Measurements from ENCODE around the gene SMOC2. TPM values are rescaled to one million over a fixed set of nuclear protein-coding genes. Genes with fewer than 3 reads are reported as not detected.

Gene SMOC2
- total and polyA plus RNA-seq, 2 experiments from 2014 or later = 51.0 to 88.7 TPM

GRCh38 chr6:168671028-168671862, 230.3 kb downstream of the SMOC2 start:
- Histone ChIP-seq H3K36me3 (replicated peaks; ENCODE audit: insufficient read depth, low read depth) (no peaks in the 10 kb centered on the region), H3K4me3 (no peak overlapping the region), H4K20me1 (ENCODE audit: insufficient read depth, poor library complexity, severe bottlenecking) (no peaks in the 10 kb centered on the region), H3K9me3 (ENCODE audit: low read depth) (no peaks in the 10 kb centered on the region), H3K79me2 (no peaks in the 10 kb centered on the region), H2AFZ (no peak overlapping the region), H3K27ac (no peak overlapping the region), H3K4me2 (no peak overlapping the region), H3K27me3 (peaks cover 3% of the 10 kb centered on the region), H3K4me1 (ENCODE audit: insufficient read depth) (no peaks in the 10 kb centered on the region), H3K9me2 (replicated peaks; ENCODE audit: insufficient read depth) (no peaks in the 10 kb centered on the region)
- no peak for DNase-seq (ENCODE audit: low spot score)
- TF ChIP-seq EZH2phosphoT487 (IDR thresholded peaks at IDR 0.05; ENCODE audit: low read depth, severe bottlenecking, unreplicated experiment) = no peak
- no peak for TF ChIP-seq CTCF (IDR thresholded peaks at IDR 0.05; ENCODE audit: poor library complexity)
- no peak for TF ChIP-seq EZH2 (IDR thresholded peaks at IDR 0.05; ENCODE audit: borderline replicate concordance)
- WGBS (ENCODE audit: low lambda C conversion rate, missing lambda C conversion rate) = 94% methylated on average over 19 of the region's 19 CpGs

DNA sequence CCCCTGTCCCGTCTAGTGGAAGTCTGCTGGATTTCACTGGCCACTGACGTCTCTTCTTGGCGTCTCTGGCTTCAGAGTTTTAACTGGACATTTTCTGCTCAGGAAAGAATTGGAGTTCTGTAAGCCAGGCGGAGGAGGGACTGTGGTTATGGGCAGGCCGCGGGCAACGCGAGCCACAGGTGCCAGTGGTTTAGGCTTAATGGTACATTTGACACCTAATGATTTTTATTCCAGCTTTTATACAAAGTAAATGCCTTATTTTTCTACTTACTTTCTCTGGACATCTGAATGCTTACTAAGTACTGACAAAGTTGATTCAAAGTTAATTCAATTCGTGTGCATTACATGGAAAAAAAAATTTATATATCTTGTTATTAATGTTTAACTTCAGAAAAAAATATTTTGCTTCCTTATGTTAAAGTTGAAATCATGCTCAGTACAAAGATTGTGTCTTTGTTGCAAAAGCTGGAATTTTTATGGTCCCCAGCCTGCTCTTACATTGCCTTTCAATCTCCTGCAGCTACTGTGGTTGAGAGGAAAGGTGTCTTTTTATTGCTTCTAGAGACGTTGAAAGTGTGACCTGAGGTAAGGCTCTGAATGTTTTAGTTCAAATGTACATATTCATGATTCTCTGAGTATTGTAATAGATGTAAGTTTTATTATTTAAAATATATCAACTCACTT, 231.0 kb downstream of the SMOC2 start:
- Histone ChIP-seq H2AFZ (no peak overlapping the region), H3K4me3 (no peak overlapping the region), H3K4me2 (no peak overlapping the region), H3K27ac (no peak overlapping the region), H4K20me1 (ENCODE audit: insufficient read depth, poor library complexity, severe bottlenecking) (no peaks in the 10 kb centered on the region), H3K9me3 (ENCODE audit: low read depth) (no peaks in the 10 kb centered on the region), H3K9me2 (replicated peaks; ENCODE audit: insufficient read depth) (no peaks in the 10 kb centered on the region), H3K79me2 (no peaks in the 10 kb centered on the region), H3K36me3 (replicated peaks; ENCODE audit: insufficient read depth, low read depth) (no peaks in the 10 kb centered on the region), H3K4me1 (ENCODE audit: insufficient read depth) (no peaks in the 10 kb centered on the region), H3K27me3 (peaks cover 3% of the 10 kb centered on the region)
- 80% methylated on average over 10 of the region's 10 CpGs for WGBS (ENCODE audit: low lambda C conversion rate, missing lambda C conversion rate)
- TF ChIP-seq CTCF (IDR thresholded peaks at IDR 0.05; ENCODE audit: poor library complexity) (no peak), EZH2phosphoT487 (IDR thresholded peaks at IDR 0.05; ENCODE audit: low read depth, severe bottlenecking, unreplicated experiment) (peak; percentile 82)
- DNase-seq (ENCODE audit: low spot score) = peak; percentile 30

DNA sequence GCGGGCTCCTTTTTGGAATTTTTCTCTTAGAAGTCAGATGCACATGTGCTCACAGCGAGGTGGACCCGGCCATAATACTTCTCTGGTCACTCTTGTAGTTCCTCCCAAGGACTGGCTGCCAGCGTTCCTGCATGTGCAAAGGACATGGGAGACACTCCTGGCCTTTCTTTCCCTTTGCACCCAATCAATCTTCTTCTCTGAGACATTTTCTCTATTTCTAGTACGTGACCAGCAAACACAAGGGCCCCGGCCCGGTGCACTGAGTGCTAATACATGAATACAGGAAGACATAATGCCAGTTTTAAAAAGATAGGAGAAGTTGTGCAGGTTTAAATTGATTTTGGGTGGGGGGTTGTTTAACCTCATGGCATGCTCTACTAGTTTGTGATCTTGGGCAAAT, 233.6 kb downstream of the SMOC2 start:
- Histone ChIP-seq H3K27me3 (peaks cover 3% of the 10 kb centered on the region), H3K4me1 (ENCODE audit: insufficient read depth) (peaks cover 7% of the 10 kb centered on the region), H4K20me1 (ENCODE audit: insufficient read depth, poor library complexity, severe bottlenecking) (no peaks in the 10 kb centered on the region), H3K27ac (no peak overlapping the region), H3K4me3 (no peak overlapping the region), H3K9me3 (ENCODE audit: low read depth) (no peaks in the 10 kb centered on the region), H3K4me2 (no peak overlapping the region), H3K9me2 (replicated peaks; ENCODE audit: insufficient read depth) (no peaks in the 10 kb centered on the region), H2AFZ (no peak overlapping the region), H3K79me2 (no peaks in the 10 kb centered on the region), H3K36me3 (replicated peaks; ENCODE audit: insufficient read depth, low read depth) (no peaks in the 10 kb centered on the region)
- WGBS (ENCODE audit: low lambda C conversion rate, missing lambda C conversion rate) = 93% methylated on average over 7 of the region's 7 CpGs
- DNase-seq (ENCODE audit: low spot score) = no peak
- TF ChIP-seq CTCF (IDR thresholded peaks at IDR 0.05; ENCODE audit: poor library complexity) (no peak), EZH2phosphoT487 (IDR thresholded peaks at IDR 0.05; ENCODE audit: low read depth, severe bottlenecking, unreplicated experiment) (no peak), EZH2 (IDR thresholded peaks at IDR 0.05; ENCODE audit: borderline replicate concordance) (no peak)
